LHCN-M2 (cell line): ENCODE data around the gene HS6ST3. TPM values are rescaled to one million over a fixed set of nuclear protein-coding genes. Genes with fewer than 3 reads are reported as not detected.
A peak's percentile ranks its signal among the peaks of the same experiment; 100 is the strongest.

Experiments used
- DNase-seq: peaks from one replicate; pipeline ENCODE4 v3.0.0-alpha.2; 2012; ENCODE audit warnings: low read depth
- total RNA-seq: library from RNA; depleted of rRNA; stranded (reverse); fragments of >200 nt; gene quantifications from 2 replicates; pipeline ENCODE4 v1.2.3, GENCODE V29; 2014

HS6ST3 gene
- total RNA-seq, 1 experiment from 2014 or later: not detected

DNA sequence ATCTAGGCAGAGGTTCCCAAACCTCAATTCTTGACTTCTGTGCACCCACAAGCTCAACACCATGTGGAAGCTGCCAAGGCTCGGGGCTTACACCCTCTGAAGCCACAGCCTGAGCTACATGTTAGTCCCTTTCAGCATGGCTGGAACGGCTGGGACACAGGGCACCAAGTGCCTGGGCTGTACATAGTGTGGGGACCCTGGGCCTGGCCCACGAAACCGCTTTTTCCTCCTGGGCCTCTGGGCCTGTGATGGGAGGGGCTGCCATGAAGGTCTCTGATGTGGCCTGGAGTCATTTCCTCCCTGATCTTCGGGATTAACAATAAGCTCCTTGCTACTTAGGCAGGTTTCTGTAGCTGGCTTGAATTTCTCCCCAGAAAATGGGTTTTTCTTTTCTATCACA, 108.1 kb downstream of the HS6ST3 start:
- DNase-seq: no peak

DNA sequence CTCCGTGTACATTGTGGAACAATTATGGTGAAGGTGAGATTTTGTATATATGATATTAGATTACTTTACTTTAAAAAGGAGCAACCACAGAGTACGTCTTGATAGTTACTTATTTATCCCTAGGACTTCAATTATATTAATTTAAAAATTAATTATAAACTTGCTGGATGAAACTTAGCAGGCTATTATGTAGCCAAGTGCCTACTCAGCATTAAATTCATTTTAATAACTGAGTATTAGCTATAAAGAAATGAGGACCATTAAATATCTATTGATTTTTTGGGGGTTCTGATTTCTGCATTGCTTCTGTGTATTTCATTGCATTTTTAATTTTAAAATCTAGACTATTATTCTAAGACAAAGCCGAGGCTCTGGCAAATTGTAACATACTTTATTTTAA, 109.4 kb downstream of the HS6ST3 start:
- no peak for DNase-seq

DNA sequence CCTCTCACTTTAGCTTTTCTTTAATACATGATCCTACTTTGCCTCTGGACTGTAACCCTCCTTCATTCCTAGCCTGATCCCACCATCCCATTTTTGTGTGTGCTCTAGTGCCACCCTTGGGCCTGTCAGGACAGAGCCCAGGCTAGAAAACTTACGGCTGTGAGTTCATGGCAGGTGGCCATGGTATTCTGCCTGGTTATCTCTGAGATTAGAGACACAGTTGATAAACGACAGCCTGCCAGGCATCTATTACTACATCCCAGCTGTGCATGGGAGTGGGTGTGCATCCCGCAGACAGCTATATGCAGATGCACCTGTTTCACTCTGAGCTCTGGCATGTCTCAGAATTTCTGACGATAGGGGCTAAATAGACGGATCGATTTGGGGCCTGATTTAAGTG, 110.9 kb downstream of the HS6ST3 start:
- no peak for DNase-seq

DNA sequence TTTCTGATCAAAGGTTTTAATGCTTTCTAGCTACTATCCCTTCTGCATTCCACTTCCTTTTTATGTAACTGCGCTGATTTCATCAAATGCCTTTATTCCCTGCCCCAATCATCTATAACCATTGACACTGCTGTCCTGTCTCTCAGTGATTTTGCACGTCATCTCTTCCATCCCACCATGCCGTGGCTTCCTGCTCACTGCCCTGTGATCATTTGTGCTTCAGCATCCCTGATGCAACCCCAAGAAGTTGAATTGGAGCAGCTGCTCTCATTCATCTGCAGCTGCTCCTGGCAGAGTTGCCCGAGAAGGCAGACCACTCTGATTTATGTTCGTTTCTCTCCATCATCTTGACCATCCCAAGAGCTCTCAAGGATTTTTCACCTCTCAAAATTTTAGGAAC, 112.4 kb downstream of the HS6ST3 start:
- DNase-seq: no peak

- DNase-seq: no peak
These were observed 113.6 kb downstream of the HS6ST3 start for GRCh38 chr13:96203471-96203870.

DNA sequence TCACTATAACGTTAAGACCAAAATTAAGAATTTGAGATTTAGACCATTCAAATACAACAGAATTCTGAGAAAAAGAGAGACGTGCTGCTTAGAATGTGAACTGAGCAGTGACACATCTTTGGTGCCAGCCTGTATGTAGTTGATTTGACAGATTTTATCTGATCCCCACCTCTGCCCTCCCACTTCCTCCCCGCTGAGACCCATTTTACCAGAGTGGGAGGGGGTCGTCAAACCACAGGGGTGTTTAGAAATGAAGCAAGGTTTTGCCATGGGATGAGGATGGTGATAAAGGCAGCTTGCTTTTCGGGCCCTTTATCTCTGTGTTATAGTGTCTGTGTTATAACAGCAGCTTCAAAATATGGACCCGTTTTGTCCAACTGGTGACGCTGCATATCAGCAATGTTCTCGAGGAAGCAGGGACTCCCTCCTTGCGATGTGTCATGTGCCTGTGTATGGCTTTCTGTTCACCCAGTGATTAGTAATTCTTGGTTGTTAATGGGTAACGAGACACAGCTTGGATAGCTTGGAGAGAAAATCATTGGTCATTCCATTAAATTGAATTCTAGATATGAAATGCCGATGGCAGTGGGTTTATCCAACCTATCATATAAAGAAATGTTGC, 125.0 kb downstream of the HS6ST3 start:
- DNase-seq: no peak

GRCh38 chr13:96216543-96216942, 126.6 kb downstream of the HS6ST3 start:
- no peak for DNase-seq

DNA sequence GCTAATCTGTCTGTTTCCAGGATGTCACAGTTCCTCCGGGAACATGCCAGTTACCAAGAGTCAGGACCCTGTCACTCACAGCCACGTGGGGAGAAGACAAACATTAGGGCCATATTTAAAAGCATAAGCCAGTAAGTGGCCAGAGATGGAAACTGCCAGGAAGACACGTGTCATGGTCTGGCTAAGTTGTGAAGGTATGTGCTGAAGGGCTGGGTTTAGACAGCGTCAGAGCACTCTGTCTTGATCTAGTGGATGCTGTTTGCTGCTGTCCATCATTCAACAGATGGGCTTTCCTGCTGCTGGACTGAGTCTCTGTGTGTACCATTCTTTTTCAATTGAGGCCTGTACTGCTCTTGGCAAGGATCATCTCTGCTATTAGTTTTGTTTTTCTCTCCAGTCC, 128.6 kb downstream of the HS6ST3 start:
- peak; percentile 5 for DNase-seq

- DNase-seq: no peak
These were observed 131.6 kb downstream of the HS6ST3 start for GRCh38 chr13:96221471-96221870.

DNA sequence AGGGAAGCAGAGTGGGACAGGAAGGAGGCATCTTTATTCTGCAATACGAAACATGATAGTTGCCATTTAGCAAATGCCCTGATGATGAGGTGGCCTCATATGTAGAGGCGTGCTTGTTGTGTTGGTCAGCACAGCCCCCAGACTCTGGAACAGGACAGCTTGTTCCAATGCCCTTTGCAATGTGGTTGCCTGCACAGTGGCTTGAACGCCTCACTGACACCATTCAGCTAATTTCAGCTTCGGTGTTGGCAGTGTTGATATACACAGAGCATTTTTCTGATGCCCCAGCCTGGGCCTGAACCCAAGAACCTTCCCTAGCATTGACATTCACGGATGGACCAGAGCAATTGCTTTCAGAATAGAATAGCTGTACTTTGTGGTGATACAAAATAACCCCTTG, 133.3 kb downstream of the HS6ST3 start:
- DNase-seq: no peak

GRCh38 chr13:96229356-96229755, 139.4 kb downstream of the HS6ST3 start:
- DNase-seq: peak; percentile 1

DNA sequence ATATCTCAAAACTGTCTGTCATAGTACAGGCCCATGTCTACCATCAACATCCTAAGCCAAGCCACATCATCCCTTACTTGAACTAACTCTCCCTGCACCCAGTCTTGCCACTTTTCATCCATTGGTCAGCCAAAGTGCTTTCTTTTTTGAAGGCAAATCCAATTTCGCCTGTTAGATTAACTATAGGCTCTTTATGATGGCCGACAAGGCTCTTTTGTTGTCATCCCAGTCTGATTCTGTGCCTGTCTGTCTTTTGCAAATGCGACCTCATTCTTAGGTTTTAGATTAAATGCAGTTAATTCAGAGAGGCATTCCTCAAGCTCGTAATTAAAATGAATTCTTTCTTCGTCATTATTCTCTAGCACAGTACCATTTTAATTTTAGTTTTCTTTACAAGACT, 148.3 kb downstream of the HS6ST3 start:
- DNase-seq: no peak

DNA sequence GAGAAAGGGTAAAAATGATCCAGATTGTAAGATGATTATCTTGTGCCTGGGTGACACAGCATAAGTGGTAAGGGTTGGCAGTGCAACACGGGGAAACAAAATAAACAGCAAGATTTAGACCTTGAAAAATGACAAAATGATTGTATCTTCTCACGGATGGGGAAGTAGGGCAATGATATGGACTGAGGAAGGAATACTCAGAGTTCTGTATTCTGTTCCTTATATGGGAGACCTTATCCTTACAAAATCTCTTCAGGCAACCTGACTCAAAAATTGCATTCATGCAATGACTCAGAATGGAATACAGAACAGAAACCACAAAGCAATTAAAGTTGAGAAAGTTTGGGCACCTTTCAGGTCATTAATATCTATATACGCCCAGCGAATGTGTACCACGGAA, 149.0 kb downstream of the HS6ST3 start:
- no peak for DNase-seq

DNA sequence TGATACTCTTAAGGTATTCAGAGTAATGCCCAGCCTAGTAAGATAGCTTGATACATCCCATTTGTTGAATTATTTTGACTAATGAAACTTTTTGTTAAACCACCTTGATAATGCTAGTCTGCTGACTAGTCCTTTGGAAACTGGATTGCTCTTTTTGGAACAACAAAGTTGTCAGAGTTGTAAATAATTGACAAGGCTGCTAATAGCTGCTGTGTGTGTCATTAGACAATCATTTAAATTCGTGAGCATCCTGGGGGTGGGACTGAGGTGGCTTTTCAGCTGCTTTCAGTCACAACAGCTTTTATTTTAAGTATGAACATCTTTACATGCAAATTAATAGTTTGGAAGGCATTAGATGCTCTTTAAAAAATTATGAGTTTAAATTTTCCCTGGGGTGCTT, 153.5 kb downstream of the HS6ST3 start:
- DNase-seq: no peak

GRCh38 chr13:96248103-96248502, 158.2 kb downstream of the HS6ST3 start:
- no peak for DNase-seq

- no peak for DNase-seq
These were observed 159.1 kb downstream of the HS6ST3 start for GRCh38 chr13:96248996-96249395.

DNA sequence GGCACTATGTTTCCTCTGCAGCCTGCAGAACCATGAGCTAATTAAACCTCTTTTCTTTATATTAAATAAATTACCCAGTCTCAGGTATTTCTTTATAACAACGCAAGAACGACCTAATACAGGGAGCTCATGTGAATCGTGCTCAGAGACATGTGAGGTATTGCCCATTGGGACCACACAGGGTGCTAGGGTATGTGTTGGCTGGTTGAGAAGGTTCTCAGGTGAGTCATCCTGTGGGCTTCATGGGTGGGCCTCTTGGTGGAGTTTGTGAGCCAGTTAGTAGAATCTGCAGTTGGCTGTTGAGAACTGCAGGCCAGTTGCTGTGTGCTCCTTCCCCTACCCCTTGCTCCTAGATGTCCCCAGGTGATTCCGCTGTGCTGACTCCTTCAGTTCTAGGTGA, 163.0 kb downstream of the HS6ST3 start:
- DNase-seq: no peak

DNA sequence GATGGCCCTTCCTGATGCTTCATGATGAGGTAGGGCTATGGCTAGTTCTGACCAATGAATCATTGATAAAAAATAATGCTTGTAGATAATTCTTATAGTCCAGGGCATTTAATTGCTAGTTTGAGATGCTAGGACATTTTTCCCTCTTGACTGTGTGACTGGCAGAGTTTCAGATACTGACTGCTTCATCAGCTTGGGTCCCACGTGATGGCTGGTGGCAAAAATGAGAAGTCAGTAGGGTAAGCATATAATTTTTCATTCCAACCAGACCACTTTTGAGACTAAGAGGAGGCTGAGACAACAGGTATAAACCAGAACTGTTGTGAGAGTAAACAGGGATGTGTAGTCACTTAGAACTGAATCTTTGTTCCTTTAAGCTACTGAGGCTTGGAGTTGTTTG, 183.3 kb downstream of the HS6ST3 start:
- DNase-seq: no peak

- DNase-seq: no peak
These were observed 184.1 kb downstream of the HS6ST3 start for GRCh38 chr13:96274046-96274445.

GRCh38 chr13:96279904-96280303, 190.0 kb downstream of the HS6ST3 start:
- DNase-seq: no peak

DNA sequence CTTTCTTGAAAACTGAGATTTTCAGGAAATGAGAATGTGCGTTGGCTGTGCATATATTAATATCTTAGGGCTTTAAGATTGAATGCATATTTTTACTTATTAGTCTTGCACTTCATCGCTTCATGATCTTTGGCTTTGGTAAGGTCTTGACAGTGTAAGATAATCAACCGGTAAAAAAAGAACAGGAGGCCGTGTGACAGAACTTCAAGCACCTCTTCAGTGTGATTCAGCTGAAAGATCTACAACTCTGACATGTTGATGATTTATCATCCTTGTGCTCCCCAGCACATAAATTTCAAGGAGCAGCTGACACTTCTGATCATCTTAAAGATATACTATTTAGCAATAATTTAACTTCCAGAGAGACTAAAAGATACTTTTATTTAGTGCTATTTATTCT, 195.1 kb downstream of the HS6ST3 start:
- DNase-seq: no peak

DNA sequence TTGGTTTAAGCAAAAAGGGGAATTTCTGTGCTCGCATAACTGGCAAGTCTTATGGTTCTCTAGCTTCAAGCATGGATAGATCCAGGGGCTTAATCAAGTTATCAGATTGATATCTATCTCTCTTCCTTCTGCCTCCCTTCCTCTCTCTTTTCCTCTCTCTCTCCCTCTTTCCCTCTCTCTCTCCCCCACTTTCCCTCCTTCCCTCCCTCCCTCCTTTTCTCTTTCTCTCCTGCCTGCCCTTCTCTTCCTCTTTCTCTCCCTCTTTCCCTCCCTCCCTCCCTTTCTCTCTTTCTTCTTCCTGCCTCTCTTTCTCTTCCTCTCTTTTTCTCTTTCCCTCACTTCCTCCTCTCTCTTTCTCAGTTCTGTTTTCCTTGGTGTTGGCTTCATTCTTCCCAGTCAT, 195.8 kb downstream of the HS6ST3 start:
- no peak for DNase-seq

GRCh38 chr13:96294930-96295881, 205.3 kb downstream of the HS6ST3 start:
- DNase-seq: no peak
